Activated naive CD4-positive, alpha-beta T cell treated with anti-CD3 and anti-CD28 coated beads for 36 hours (primary cell): ENCODE data around the gene OGDH. TPM values are rescaled to one million over a fixed set of nuclear protein-coding genes. Genes with fewer than 3 reads are reported as not detected.
"Not testable (repeated sequence)": the region's sequence is repeated elsewhere in the genome, so short reads cannot be mapped to it uniquely, and the experiment has no call there.

Source experiments
- CTCF ChIA-PET: fragments of 350-600 bp; sonication (Branson Sonifier 250); formaldehyde crosslinking; loops from one replicate; lab custom pipeline; 2021; ENCODE audit warnings: antibody characterized with exemption; lab: Charles Lee
- DNase-seq: peaks from one replicate; pipeline ENCODE4 v3.0.0-alpha.2; 2020
- H3K27ac Mint-ChIP-seq: one replicate; pipeline ENCODE4 v1.8.0; 2021; ENCODE audit warnings: mild to moderate bottlenecking, mixed read lengths
- H3K27me3 Mint-ChIP-seq: one replicate; pipeline ENCODE4 v1.8.0; 2021; ENCODE audit warnings: low read depth, mixed read lengths
- H3K36me3 Mint-ChIP-seq: one replicate; pipeline ENCODE4 v1.8.0; 2021; ENCODE audit warnings: low read depth, mixed read lengths
- H3K4me1 Mint-ChIP-seq: one replicate; pipeline ENCODE4 v1.8.0; 2021; ENCODE audit warnings: low read depth, mixed read lengths
- H3K4me3 Mint-ChIP-seq: one replicate; pipeline ENCODE4 v1.8.0; 2021; ENCODE audit warnings: mild to moderate bottlenecking, moderate library complexity, mixed read lengths
- H3K9me3 Mint-ChIP-seq: one replicate; pipeline ENCODE4 v1.8.0; 2021; ENCODE audit warnings: mixed read lengths
- intact Hi-C: fragments of 100-400 bp; cut with micrococcal nuclease; formaldehyde crosslinking; loops from one replicate; pipeline ENCODE4 v1.15.1; 2023
- total RNA-seq, 2 experiments: library from RNA; stranded (reverse); gene quantifications; one replicate each; pipeline ENCODE4 v1.2.3, GENCODE V29; 2021

Gene OGDH
- total RNA-seq, 2 experiments from 2014 or later: 73.9 to 78.4 TPM

GRCh38 chr7:44581879-44582603, 24.4 kb upstream of the OGDH start, which contains the start of gene TMED4:
TMED4 (minus strand) TSS chr7:44582231; CDS start chr7:44582206, 25 bp downstream.
- CTCF ChIA-PET: interaction anchor here (0.5 to 3.5 kb wide), 5 partner anchors 17 to 277 kb away, joined by 3 to 16 read pairs (median 3); no protein-coding TSS in a partner anchor
- Mint-ChIP-seq H3K9me3 (no peaks in the 10 kb centered on the region), H3K4me3 (peak within 1 kb of the TSS; percentile 90), H3K36me3 (peaks cover 27% of the 10 kb centered on the region), H3K27me3 (peaks cover 2% of the 10 kb centered on the region), H3K27ac (peak within 1 kb of the TSS; percentile 87), H3K4me1 (peaks cover 33% of the 10 kb centered on the region)
- intact Hi-C loops: loop anchor here (1.0 to 5.0 kb wide), 13 partner anchors 8 to 529 kb away; partner anchors contain the start of genes H2AZ2, NUDCD3, OGDH and PPIA
- DNase-seq: peak; percentile 100

- Mint-ChIP-seq H3K27me3 (peaks cover 2% of the 10 kb centered on the region), H3K4me3 (peak overlapping the region; percentile 90), H3K27ac (peak overlapping the region; percentile 87), H3K36me3 (peaks cover 27% of the 10 kb centered on the region), H3K9me3 (no peaks in the 10 kb centered on the region), H3K4me1 (peaks cover 34% of the 10 kb centered on the region)
- CTCF ChIA-PET: interaction anchor here (0.7 kb wide), 1 partner anchor 275 kb away, joined by 3 read pairs; no protein-coding TSS in a partner anchor
- no peak for DNase-seq
- intact Hi-C loops: loop anchor here (5.0 kb wide), 1 partner anchor 326 kb away; no protein-coding TSS in a partner anchor
These were observed 23.1 kb upstream of the OGDH start for GRCh38 chr7:44583146-44583865.

- Mint-ChIP-seq H3K27ac (no peak overlapping the region), H3K9me3 (no peaks in the 10 kb centered on the region), H3K4me3 (no peak overlapping the region), H3K27me3 (peaks cover 1% of the 10 kb centered on the region), H3K36me3 (no peaks in the 10 kb centered on the region), H3K4me1 (peaks cover 4% of the 10 kb centered on the region)
- intact Hi-C loops: loop anchor here (1.0 kb wide), 5 partner anchors 50 to 548 kb away; partner anchors contain the start of gene PPIA
- DNase-seq: peak; percentile 83
- CTCF ChIA-PET: interaction anchor here (0.6 to 1.3 kb wide), 5 partner anchors 29 to 261 kb away, joined by 3 to 5 read pairs (median 3); no protein-coding TSS in a partner anchor
These were observed 18.4 kb upstream of the OGDH start for GRCh38 chr7:44587843-44588711.

- Mint-ChIP-seq H3K36me3 (no peaks in the 10 kb centered on the region), H3K27ac (no peak overlapping the region), H3K9me3 (no peaks in the 10 kb centered on the region), H3K4me1 (peaks cover 3% of the 10 kb centered on the region), H3K27me3 (peaks cover 1% of the 10 kb centered on the region), H3K4me3 (no peak overlapping the region)
- CTCF ChIA-PET: interaction anchor here (0.6 to 1.1 kb wide), 2 partner anchors 15 to 546 kb away, joined by 3 read pairs; partner anchors contain the start of gene OGDH
- no peak for DNase-seq
- intact Hi-C loops: no loop called here
These were observed 15.5 kb upstream of the OGDH start for GRCh38 chr7:44590910-44591309.

DNA sequence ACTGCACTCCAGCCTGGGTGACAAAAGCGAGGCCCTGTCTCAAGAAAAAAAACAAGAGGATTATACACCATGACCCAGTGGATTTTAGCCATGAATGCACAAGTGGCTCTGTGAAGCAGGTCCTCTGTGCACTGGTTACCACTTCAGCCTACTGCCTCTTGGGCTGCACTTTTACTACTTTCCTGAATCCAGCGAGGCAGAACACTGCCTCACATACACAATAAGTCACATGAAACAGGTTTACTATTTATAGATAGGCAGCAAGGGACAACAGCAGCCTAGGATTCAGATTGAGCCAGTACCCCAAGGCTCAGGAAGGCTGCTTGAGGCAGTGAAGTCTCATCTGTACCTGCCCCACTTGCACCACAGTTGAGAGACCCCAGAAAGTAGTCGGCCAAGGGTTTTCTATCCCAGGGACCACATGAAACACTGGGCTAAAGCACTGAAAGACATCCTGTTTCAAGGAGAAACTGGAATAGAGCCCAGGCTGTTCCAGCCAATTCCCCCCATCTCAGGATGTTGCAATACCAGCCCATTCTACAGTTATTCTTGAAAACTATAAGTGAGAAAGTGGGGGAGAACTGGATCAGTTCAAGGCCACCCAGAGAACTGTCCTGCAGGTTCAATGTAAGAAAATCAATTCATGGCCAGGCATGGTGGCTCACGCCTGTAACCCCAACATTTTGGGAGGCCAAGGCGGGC, 10.3 kb upstream of the OGDH start:
- Mint-ChIP-seq H3K27me3 (no peaks in the 10 kb centered on the region), H3K36me3 (no peaks in the 10 kb centered on the region), H3K4me1 (no peaks in the 10 kb centered on the region), H3K27ac (no peak overlapping the region), H3K9me3 (no peaks in the 10 kb centered on the region), H3K4me3 (no peak overlapping the region)
- no peak for DNase-seq
- intact Hi-C loops: no loop called here
- CTCF ChIA-PET: no interaction called here

DNA sequence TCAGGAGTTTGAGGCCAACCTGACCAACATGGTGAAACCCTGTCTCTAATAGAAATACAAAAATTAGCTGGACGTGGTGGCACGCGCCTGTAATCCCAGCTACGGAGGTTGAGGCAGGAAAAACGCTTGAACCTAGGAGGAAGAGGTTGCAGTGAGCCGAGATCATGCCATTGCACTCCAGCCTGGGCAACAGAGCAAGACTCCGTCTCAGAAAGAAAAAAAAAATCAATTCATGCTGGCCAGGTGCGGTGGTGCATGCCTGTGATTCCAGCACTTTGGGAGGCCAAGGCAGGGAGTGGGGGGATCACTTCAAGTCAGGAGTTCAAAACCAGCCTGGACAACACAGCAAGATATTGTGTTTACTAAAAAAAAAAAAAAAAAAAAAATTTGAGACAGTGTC, 9.2 kb upstream of the OGDH start:
- H3K9me3 Mint-ChIP-seq, H3K27me3 Mint-ChIP-seq, DNase-seq, H3K27ac Mint-ChIP-seq, H3K4me1 Mint-ChIP-seq, CTCF ChIA-PET, intact Hi-C loops, H3K4me3 Mint-ChIP-seq, H3K36me3 Mint-ChIP-seq: not testable (repeated sequence)

GRCh38 chr7:44599222-44599621, 7.2 kb upstream of the OGDH start:
- no peak for DNase-seq
- Mint-ChIP-seq H3K36me3 (no peaks in the 10 kb centered on the region), H3K4me3 (no peak overlapping the region), H3K4me1 (no peaks in the 10 kb centered on the region), H3K27ac (no peak overlapping the region), H3K9me3 (no peaks in the 10 kb centered on the region), H3K27me3 (no peaks in the 10 kb centered on the region)
- CTCF ChIA-PET: interaction anchor here (0.6 to 0.8 kb wide), 2 partner anchors 247 to 321 kb away, joined by 3 to 4 read pairs; no protein-coding TSS in a partner anchor
- intact Hi-C loops: no loop called here

DNA sequence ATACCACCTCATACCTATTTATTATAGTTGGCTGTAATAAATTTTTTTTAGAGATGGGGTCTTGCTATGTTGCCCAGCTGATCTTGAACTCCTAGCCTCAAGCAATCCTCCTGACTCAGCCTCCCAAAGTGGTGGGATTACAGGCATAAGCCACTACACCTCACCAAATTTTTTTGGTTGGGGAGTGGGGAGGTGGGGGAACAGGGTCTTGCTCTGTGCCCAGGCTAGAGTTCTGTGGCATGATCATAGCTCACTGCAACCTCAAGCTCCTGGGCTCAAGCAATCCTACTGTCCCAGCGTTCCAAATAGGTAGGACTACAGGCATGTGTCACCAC, 3.9 kb upstream of the OGDH start:
- no peaks in the 10 kb centered on the region for H3K9me3 Mint-ChIP-seq
- H3K4me1 Mint-ChIP-seq: peaks cover 10% of the 10 kb centered on the region
- no peak overlapping the region for H3K4me3 Mint-ChIP-seq
- no peaks in the 10 kb centered on the region for H3K27me3 Mint-ChIP-seq
- H3K27ac Mint-ChIP-seq: no peak overlapping the region
- CTCF ChIA-PET: interaction anchor here (0.6 kb wide), 2 partner anchors 65 to 296 kb away, joined by 3 to 5 read pairs; no protein-coding TSS in a partner anchor
- intact Hi-C loops: no loop called here
- DNase-seq: no peak
- H3K36me3 Mint-ChIP-seq: peaks cover 10% of the 10 kb centered on the region

GRCh38 chr7:44603193-44603592, 3.2 kb upstream of the OGDH start:
- intact Hi-C loops: no loop called here
- Mint-ChIP-seq H3K4me3 (no peak overlapping the region), H3K27me3 (no peaks in the 10 kb centered on the region), H3K4me1 (peaks cover 14% of the 10 kb centered on the region), H3K9me3 (no peaks in the 10 kb centered on the region), H3K36me3 (peaks cover 12% of the 10 kb centered on the region), H3K27ac (no peak overlapping the region)
- no peak for DNase-seq
- CTCF ChIA-PET: interaction anchor here (0.6 kb wide), 1 partner anchor 21 kb away, joined by 4 read pairs; no protein-coding TSS in a partner anchor

DNA sequence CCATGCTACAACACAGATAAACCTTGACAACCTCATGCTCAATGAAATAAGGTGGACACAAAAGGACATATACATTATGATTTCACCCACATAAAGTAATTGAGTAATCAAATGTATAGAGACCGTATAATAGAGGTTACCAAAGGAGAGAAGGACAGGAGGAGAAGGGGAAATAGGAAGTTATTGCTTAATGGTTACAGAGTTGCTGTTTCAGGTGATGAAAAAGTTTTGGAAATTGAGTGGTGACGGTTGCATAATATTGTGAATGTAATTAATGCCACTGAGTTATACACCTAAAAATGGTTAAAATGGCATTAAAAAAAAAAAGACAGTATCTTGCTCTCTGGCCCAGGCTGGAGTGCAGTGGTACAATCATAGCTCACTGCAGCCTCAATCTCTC, 1.5 kb upstream of the OGDH start:
- CTCF ChIA-PET: interaction anchor here (0.9 to 1.2 kb wide), 2 partner anchors 17 to 170 kb away, joined by 3 to 5 read pairs; no protein-coding TSS in a partner anchor
- Mint-ChIP-seq H3K4me3 (peak overlapping the region; percentile 96), H3K36me3 (peaks cover 12% of the 10 kb centered on the region), H3K27me3 (no peaks in the 10 kb centered on the region), H3K9me3 (no peaks in the 10 kb centered on the region), H3K4me1 (peaks cover 30% of the 10 kb centered on the region), H3K27ac (no peak overlapping the region)
- intact Hi-C loops: no loop called here
- DNase-seq: no peak
